OCI-M1 (cell line): ENCODE results near the gene THADA.

Experiments used
- DNase-seq: peaks from one replicate; lab custom pipeline; 2025; lab: John Stamatoyannopoulos, UW

The THADA gene

GRCh38 chr2:43224131-43224570 is 371.7 kb downstream of the THADA start:
- peak; percentile 93 for DNase-seq

- peak; percentile 80 for DNase-seq
Measured at GRCh38 chr2:43223521-43224001, 372.3 kb downstream of the THADA start.

GRCh38 chr2:43222475-43223309 is 373.1 kb downstream of the THADA start:
- DNase-seq, result peak; percentile 72

- DNase-seq, result peak; percentile 98
Measured at GRCh38 chr2:43221763-43222474, 373.9 kb downstream of the THADA start.

- DNase-seq, result peak; percentile 81
Measured at GRCh38 chr2:43221124-43221762, 374.6 kb downstream of the THADA start.

- DNase-seq, result no peak
Measured at GRCh38 chr2:43220760-43221123, 375.1 kb downstream of the THADA start.

GRCh38 chr2:43220229-43220751 is 375.5 kb downstream of the THADA start:
- no peak for DNase-seq

- DNase-seq, result peak; percentile 99
Measured at GRCh38 chr2:43219383-43220228, 376.2 kb downstream of the THADA start.

GRCh38 chr2:43218702-43219382 is 377.0 kb downstream of the THADA start:
- DNase-seq, result peak; percentile 84

- DNase-seq, result peak; percentile 84
Measured at GRCh38 chr2:43218155-43218701, 377.6 kb downstream of the THADA start.

GRCh38 chr2:43217228-43218154 is 378.3 kb downstream of the THADA start:
- no peak for DNase-seq

GRCh38 chr2:43216629-43217028 is 379.2 kb downstream of the THADA start:
- DNase-seq, result no peak

- DNase-seq, result no peak
Measured at GRCh38 chr2:43215673-43216255, 380.1 kb downstream of the THADA start.

GRCh38 chr2:43214253-43214652 is 381.6 kb downstream of the THADA start:
- DNase-seq, result no peak

GRCh38 chr2:43212931-43213330 is 382.9 kb downstream of the THADA start:
- peak; percentile 77 for DNase-seq

- peak; percentile 76 for DNase-seq
Measured at GRCh38 chr2:43212216-43212835, 383.5 kb downstream of the THADA start.

- peak; percentile 99 for DNase-seq
Measured at GRCh38 chr2:43210467-43211303, 385.2 kb downstream of the THADA start.

- DNase-seq, result no peak
Measured at GRCh38 chr2:43210125-43210466, 385.7 kb downstream of the THADA start.
